Measurements from ENCODE around the gene LITAFD. TPM values are rescaled to one million over a fixed set of nuclear protein-coding genes. Genes with fewer than 3 reads are reported as not detected.

LITAFD gene
- total RNA-seq, 1 donor from 2014 or later = not detected

GRCh38 chr16:8934601-8935000, 52.5 kb downstream of the LITAFD start:
- Histone ChIP-seq H3K27me3 (ENCODE audit: insufficient read depth, low read length) (no peaks in the 10 kb centered on the region), H3K9ac (ENCODE audit: low read length) (no peak overlapping the region), H4K20me1 (ENCODE audit: insufficient read depth, low read length) (peaks cover 100% of the 10 kb centered on the region), H3K27ac (ENCODE audit: low read depth, low read length) (no peak overlapping the region), H3K4me3 (ENCODE audit: insufficient read depth, low read depth, low read length) (no peak overlapping the region), H3K4me2 (ENCODE audit: low read length) (no peak overlapping the region), H2AFZ (ENCODE audit: low read depth, low read length) (no peak overlapping the region), H3K9me3 (ENCODE audit: insufficient read depth, low read depth, low read length) (no peaks in the 10 kb centered on the region), H3K79me2 (ENCODE audit: insufficient read depth, low read length) (peaks cover 100% of the 10 kb centered on the region), H3K36me3 (ENCODE audit: insufficient read depth, low read length) (no peaks in the 10 kb centered on the region), H3K4me1 (ENCODE audit: insufficient read depth, low read length) (no peaks in the 10 kb centered on the region)
- H3K4me1 Mint-ChIP-seq (ENCODE audit: low read depth, unreplicated experiment) = peaks cover 19% of the 10 kb centered on the region
- no peak for DNase-seq (ENCODE audit: low read depth)
- no peak overlapping the region for H3K4me3 Mint-ChIP-seq (ENCODE audit: unreplicated experiment)
- no peak overlapping the region for H3K27ac Mint-ChIP-seq (ENCODE audit: unreplicated experiment)
- H3K27me3 Mint-ChIP-seq (ENCODE audit: low read depth, unreplicated experiment) = no peaks in the 10 kb centered on the region
- TF ChIP-seq EZH2 (IDR thresholded peaks at IDR 0.05; ENCODE audit: insufficient read depth, low read length) (no peak), CTCF (IDR thresholded peaks at IDR 0.05; ENCODE audit: insufficient read depth, low read depth, low read length) (no peak)
- no peak for FAIRE-seq
- no peaks in the 10 kb centered on the region for H3K36me3 Mint-ChIP-seq (ENCODE audit: low read depth, unreplicated experiment)
- no peaks in the 10 kb centered on the region for H3K9me3 Mint-ChIP-seq (ENCODE audit: unreplicated experiment)

Other genes with a start within 250 kb of the LITAFD start
- 22.8 and 23.3 TPM in 2 replicates for gene ABAT, start 207.7 kb upstream of the LITAFD start, total RNA-seq
- 7.9 and 9.6 TPM in 2 replicates for gene TMEM186, start 84.7 kb upstream of the LITAFD start, total RNA-seq
- 57.8 TPM in 2 replicates for gene PMM2, start 84.5 kb upstream of the LITAFD start, total RNA-seq
- 51.0 and 61.5 TPM in 2 replicates for gene CARHSP1, start 13.3 kb upstream of the LITAFD start, total RNA-seq
- 93.6 and 96.9 TPM in 2 replicates for gene USP7, start 81.6 kb downstream of the LITAFD start, total RNA-seq
- 97.7 and 99.5 TPM in 2 replicates for gene HAPSTR1, start 209.3 kb downstream of the LITAFD start, total RNA-seq

Measured in astrocyte (in vitro differentiated cells and primary cell).